ENCODE measurements around the gene PDCD1LG2. TPM values are rescaled to one million over a fixed set of nuclear protein-coding genes. Genes with fewer than 3 reads are reported as not detected.

PDCD1LG2 gene
- total RNA-seq, 4 donors from 2014 or later: 2.5 to 4.2 (median 2.9) TPM

DNA sequence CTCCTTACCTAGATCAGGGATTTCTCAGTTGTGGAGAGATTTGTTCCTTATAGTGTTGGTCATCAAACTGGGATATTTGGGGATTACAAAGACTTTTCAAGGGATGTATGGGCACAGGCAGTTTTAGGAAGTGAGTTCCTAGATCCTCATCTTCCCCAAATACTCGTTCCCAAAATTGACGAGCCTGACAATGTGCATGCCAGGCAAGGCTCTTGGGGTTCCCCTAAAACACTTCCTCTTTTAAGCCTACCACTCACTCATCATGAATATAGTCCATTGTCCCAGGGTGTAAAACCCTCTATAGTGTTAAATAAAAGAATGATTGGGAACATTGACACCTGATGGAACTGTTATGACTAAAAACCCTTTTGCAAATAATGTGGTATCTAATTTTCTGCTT is 26.4 kb downstream of the PDCD1LG2 start:
- DNase-seq (ENCODE audit: extremely low spot score): no peak
- Histone ChIP-seq H3K4me1 (peaks cover 0 to 2% (median 0%) of the 10 kb centered on the region in 4 donors), H3K27me3 (no peaks in the 10 kb centered on the region), H3K36me3 (no peaks in the 10 kb centered on the region), H3K4me3 (no peak overlapping the region), H3K27ac (replicated peaks in 1 of 4) (no peak overlapping the region), H3K9me3 (no peaks in the 10 kb centered on the region)
- TF ChIP-seq POLR2AphosphoS5 (IDR thresholded peaks at IDR 0.05): no peak
- TF ChIP-seq EP300 (IDR thresholded peaks at IDR 0.05): no peak
- no peak for TF ChIP-seq POLR2A (IDR thresholded peaks at IDR 0.05; ENCODE audit: low read depth)
- TF ChIP-seq, protein P1, sequence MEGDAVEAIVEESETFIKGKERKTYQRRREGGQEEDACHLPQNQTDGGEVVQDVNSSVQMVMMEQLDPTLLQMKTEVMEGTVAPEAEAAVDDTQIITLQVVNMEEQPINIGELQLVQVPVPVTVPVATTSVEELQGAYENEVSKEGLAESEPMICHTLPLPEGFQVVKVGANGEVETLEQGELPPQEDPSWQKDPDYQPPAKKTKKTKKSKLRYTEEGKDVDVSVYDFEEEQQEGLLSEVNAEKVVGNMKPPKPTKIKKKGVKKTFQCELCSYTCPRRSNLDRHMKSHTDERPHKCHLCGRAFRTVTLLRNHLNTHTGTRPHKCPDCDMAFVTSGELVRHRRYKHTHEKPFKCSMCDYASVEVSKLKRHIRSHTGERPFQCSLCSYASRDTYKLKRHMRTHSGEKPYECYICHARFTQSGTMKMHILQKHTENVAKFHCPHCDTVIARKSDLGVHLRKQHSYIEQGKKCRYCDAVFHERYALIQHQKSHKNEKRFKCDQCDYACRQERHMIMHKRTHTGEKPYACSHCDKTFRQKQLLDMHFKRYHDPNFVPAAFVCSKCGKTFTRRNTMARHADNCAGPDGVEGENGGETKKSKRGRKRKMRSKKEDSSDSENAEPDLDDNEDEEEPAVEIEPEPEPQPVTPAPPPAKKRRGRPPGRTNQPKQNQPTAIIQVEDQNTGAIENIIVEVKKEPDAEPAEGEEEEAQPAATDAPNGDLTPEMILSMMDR (IDR thresholded peaks at IDR 0.05): no peak
- intact Hi-C loops (cut with DNase I): no loop called here
- 91% methylated on average over 2 of the region's 2 CpGs for WGBS

DNA sequence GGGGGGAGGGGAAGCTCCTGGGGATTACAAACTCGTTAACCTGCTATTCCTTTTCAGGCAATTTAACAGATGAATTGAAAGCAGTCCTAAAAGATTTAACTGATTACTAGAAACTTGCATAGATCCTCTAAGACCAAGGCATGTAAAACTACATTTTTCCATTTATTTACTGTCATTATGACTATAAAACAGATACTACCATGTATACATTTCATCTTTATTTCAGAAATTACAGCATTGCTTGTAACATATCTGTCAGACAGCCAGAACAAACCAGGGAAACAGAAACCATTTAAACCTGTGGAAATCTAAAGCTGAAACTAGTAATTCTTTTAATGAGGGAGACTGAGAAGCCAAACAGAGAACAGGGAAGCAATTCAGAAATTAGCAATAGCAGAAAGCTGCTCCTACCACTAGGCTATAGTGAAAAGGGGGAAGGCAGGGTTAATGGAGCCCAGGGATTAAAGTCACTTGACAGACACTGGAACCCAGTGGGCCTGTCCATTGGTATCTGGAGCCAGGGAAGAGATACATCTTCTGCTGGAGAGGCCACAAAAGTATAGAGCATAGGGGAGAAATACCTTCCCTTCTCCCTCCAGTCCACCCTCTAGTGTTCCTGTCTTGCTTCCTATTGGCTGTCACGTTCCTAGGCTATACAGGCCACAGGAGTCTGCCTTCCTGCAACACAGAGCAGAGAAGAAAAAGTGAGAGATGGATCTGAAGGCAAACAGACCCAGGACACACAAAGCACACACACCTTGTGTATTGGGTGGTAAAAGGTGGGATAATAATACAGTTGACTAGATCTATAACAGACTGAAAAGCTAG is 33.8 kb downstream of the PDCD1LG2 start:
- no peaks in the 10 kb centered on the region for H3K9me3 ChIP-seq
- H3K27ac ChIP-seq (replicated peaks in 1 of 4): no peak overlapping the region
- no peaks in the 10 kb centered on the region for H3K36me3 ChIP-seq
- no peak overlapping the region for H3K4me3 ChIP-seq
- H3K27me3 ChIP-seq: no peaks in the 10 kb centered on the region
- WGBS: 62% methylated on average over 2 of the region's 2 CpGs
- no peaks in the 10 kb centered on the region for H3K4me1 ChIP-seq
- no peak for DNase-seq (ENCODE audit: extremely low spot score)
- TF ChIP-seq, protein P1 (IDR thresholded peaks at IDR 0.05): no peak
- TF ChIP-seq POLR2AphosphoS5 (IDR thresholded peaks at IDR 0.05) (no peak), EP300 (IDR thresholded peaks at IDR 0.05) (no peak), POLR2A (IDR thresholded peaks at IDR 0.05; ENCODE audit: low read depth) (no peak)
- intact Hi-C loops (cut with DNase I): no loop called here

DNA sequence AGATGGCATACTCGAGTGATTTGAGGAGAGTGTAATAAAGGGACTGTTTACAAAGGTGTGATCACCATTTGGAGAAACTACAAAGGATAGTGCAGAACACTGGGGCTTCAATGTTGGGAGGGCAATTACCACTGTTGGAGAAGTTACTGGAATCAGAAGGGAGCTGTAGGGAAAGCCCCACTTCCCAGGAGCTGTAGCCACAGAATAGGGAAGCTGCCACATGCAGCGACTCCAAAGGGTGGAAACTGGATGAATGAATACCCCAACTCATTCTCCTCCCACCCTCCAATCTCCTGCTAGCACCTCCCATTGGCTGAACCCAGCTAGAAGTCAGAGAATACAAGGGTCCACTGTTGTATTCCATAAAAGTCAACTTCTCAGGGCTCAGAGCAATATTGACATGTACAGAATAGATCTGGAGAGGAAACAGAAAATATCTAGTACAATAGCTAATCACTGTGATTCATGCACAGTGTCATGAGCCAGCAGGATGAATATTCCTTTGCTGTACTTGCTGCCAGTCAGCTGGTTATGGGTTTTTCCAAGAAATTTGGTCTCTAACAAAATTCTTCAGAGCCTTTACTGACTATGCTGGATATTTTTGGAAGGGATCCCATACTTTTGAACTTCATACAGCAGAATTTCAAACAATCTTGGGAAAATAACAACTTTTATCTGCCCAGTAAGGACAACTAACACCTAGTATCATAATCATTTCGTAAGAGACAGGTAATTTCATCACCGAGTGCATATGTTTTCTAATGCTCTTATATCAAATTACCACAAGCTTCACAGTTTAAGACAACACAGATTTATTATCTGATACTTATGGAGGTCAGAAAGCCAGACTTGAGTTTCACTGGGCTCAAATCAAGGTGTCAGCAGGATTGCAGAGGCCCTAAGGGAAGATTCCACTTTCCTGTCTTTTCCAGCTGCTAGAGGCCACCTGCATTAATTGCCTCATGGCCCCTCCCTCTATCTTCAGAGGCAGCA is 39.6 kb downstream of the PDCD1LG2 start:
- TF ChIP-seq EP300 (IDR thresholded peaks at IDR 0.05) (no peak), POLR2AphosphoS5 (IDR thresholded peaks at IDR 0.05) (no peak), POLR2A (IDR thresholded peaks at IDR 0.05; ENCODE audit: low read depth) (no peak)
- TF ChIP-seq, protein P1 (IDR thresholded peaks at IDR 0.05): no peak
- 69% methylated on average over 4 of the region's 4 CpGs for WGBS

DNA sequence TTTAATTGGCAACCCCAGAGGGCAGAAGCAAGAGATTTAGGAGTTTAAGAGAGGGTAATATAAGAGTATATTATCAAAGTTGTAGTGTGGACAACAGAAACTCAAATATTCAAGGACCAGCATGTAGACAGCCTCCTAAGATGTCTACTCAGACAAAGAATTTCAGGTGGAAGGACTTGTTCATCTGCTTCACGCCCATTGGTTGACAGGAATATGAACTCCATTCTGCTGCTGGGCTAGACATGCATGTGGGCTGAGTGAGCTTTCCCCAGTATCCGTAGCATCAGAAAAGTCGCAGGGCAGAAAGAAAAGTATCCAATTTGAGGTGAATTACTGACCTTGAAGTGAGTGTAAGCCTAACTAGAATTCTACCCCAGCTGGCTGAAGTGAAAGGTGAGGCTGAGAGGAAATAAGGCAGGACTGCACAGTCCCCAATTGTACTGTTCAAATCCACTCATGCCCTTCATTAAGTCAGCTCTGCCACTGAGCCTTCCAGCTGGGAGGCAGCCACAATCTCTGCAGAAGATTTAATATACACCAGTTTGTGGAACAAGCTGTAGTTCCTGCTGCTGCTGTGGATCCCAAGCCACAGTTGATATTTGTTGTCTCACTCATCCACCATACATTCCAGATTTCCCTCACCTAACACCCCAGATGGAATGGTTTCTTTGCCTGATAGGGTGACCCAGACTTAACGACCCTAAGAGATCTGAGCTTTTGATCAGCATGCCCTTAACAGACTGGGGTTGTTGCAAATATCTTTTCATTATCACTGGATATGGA is 41.2 kb downstream of the PDCD1LG2 start:
- Histone ChIP-seq H3K4me1 (peaks cover 0 to 7% (median 4%) of the 10 kb centered on the region in 4 donors), H3K27ac (replicated peaks in 1 of 4) (no peak overlapping the region), H3K27me3 (no peaks in the 10 kb centered on the region), H3K9me3 (no peaks in the 10 kb centered on the region), H3K4me3 (no peak overlapping the region), H3K36me3 (no peaks in the 10 kb centered on the region)
- WGBS: 96% methylated on average over 4 of the region's 4 CpGs
- intact Hi-C loops (cut with DNase I): no loop called here
- no peak for DNase-seq (ENCODE audit: extremely low spot score)
- TF ChIP-seq, protein P1 (IDR thresholded peaks at IDR 0.05): no peak
- no peak for TF ChIP-seq POLR2AphosphoS5 (IDR thresholded peaks at IDR 0.05)

More for the DNA sequence above, 39.6 kb downstream of the PDCD1LG2 start:
- no peaks in the 10 kb centered on the region for H3K27me3 ChIP-seq
- no peaks in the 10 kb centered on the region for H3K4me1 ChIP-seq
- no peaks in the 10 kb centered on the region for H3K36me3 ChIP-seq
- no peaks in the 10 kb centered on the region for H3K9me3 ChIP-seq
- no peak overlapping the region for H3K4me3 ChIP-seq
- no peak overlapping the region for H3K27ac ChIP-seq (replicated peaks in 1 of 4)
- no peak for DNase-seq (ENCODE audit: extremely low spot score)
- intact Hi-C loops (cut with DNase I): no loop called here

Measured in esophagus muscularis mucosa (tissue), 4 donors.